Endothelial cell of umbilical vein (primary cell): Measurements from ENCODE around the gene LZTS2. TPM values are rescaled to one million over a fixed set of nuclear protein-coding genes. Genes with fewer than 3 reads are reported as not detected.

ENCODE experiments used
- BruUV-seq: library from RNA; stranded (reverse); fragments of 400-500 nt; replicated peaks from 2 replicates; lab custom pipeline; 2021; lab: Mats Ljungman, UMichigan
- CTCF ChIA-PET: fragments of 300-600, 350-600 bp; sonication (Branson Sonifier 250); formaldehyde crosslinking; loops from one replicate; lab custom pipeline; 2021; ENCODE audit warnings: antibody characterized with exemption, inconsistent platforms; lab: Charles Lee
- POLR2A ChIA-PET: fragments of 300-600, 350-600 bp; sonication (Branson Sonifier 250); formaldehyde crosslinking; loops from one replicate; lab custom pipeline; 2021; ENCODE audit warnings: antibody characterized with exemption, inconsistent platforms; lab: Charles Lee
- DNase-seq: peaks from one replicate; pipeline ENCODE4 v3.0.0-alpha.2; 2011; ENCODE audit warnings: low read depth, low spot score
- FAIRE-seq: peaks from 2 replicates; lab custom pipeline; 2011; peaks lifted over from hg19 to GRCh38; lab: Jason Lieb, UNC
- H2AFZ ChIP-seq: 2 replicates; pipeline ENCODE4 v1.6.0; 2012; ENCODE audit warnings: low read depth, low read length, control low read depth, inconsistent platforms
- H3K27ac ChIP-seq: 2 replicates; pipeline ENCODE4 v1.5.1; 2011; ENCODE audit warnings: low read depth, mild to moderate bottlenecking, control low read depth, low read length, moderate library complexity; ENCODE audit not compliant: insufficient read depth
- H3K27me3 ChIP-seq, 2 experiments: 2 replicates each; pipeline versions ENCODE4 v1.6.0 to v1.6.1; 2011; ENCODE audit warnings: low read length in 2 of 2, mixed read lengths in 1 of 2; ENCODE audit not compliant: control insufficient read depth in 2 of 2, insufficient read depth in 2 of 2
- H3K36me3 ChIP-seq, 2 experiments: 2 replicates in 1 of 2; 3 replicates in 1 of 2; pipeline ENCODE4 v1.5.1; 2011; ENCODE audit warnings: low read length in 2 of 2, mild to moderate bottlenecking in 1 of 2, moderate library complexity in 1 of 2; ENCODE audit not compliant: control insufficient read depth in 2 of 2, insufficient read depth in 2 of 2; ENCODE audit errors: extremely low read depth in 1 of 2
- H3K4me1 ChIP-seq: 3 replicates; pipeline ENCODE4 v1.5.1; 2011; ENCODE audit warnings: mild to moderate bottlenecking, low read length; ENCODE audit not compliant: control insufficient read depth, insufficient read depth; ENCODE audit errors: extremely low read depth
- H3K4me2 ChIP-seq: 2 replicates; pipeline ENCODE4 v1.6.1; 2011; ENCODE audit warnings: low read length, control low read depth, mixed read lengths; ENCODE audit not compliant: insufficient read depth
- H3K4me3 ChIP-seq, 3 experiments: fragments of 200-600 bp in 1 of 3; sonication (generic), shearing (Covaris generic) in 1 of 3; replicated peaks in 1 of 3; 2 replicates each; pipeline ENCODE4 v1.5.1; 2011 to 2016; ENCODE audit warnings: control low read depth in 3 of 3, low read length in 3 of 3, mild to moderate bottlenecking in 2 of 3, inconsistent platforms in 1 of 3, low read depth in 1 of 3, moderate library complexity in 1 of 3; ENCODE audit not compliant: insufficient read depth in 1 of 3
- H3K79me2 ChIP-seq: 2 replicates; pipeline ENCODE4 v1.6.0; 2012; ENCODE audit warnings: low read length, inconsistent platforms; ENCODE audit not compliant: control insufficient read depth, insufficient read depth
- H3K9ac ChIP-seq: replicated peaks from 2 replicates; pipeline ENCODE3; 2011; ENCODE audit warnings: low read length, control low read depth; ENCODE audit not compliant: insufficient read depth; ENCODE audit errors: extremely low read depth
- H3K9me1 ChIP-seq: replicated peaks from 3 replicates; pipeline ENCODE4 v1.6.0; 2011; ENCODE audit warnings: mild to moderate bottlenecking, low read length; ENCODE audit not compliant: control insufficient read depth, insufficient read depth; ENCODE audit errors: extremely low read depth
- H3K9me3 ChIP-seq: replicated peaks from 2 replicates; pipeline ENCODE4 v1.5.1; 2012; ENCODE audit warnings: low read length, inconsistent platforms; ENCODE audit not compliant: control insufficient read depth, insufficient read depth
- H4K20me1 ChIP-seq: replicated peaks from 2 replicates; pipeline ENCODE3; 2011; ENCODE audit warnings: mild to moderate bottlenecking, low read length; ENCODE audit not compliant: control insufficient read depth, insufficient read depth; ENCODE audit errors: extremely low read depth
- CTCF ChIP-seq, 2 donors: IDR thresholded peaks; 1 replicate in 1 of 2; 2 replicates in 1 of 2; pipeline ENCODE4 v1.5.1; 2011; ENCODE audit warnings: low read length in 2 of 2, mild to moderate bottlenecking in 2 of 2, moderate library complexity in 2 of 2, control low read depth in 1 of 2, inconsistent platforms in 1 of 2, low read depth in 1 of 2; ENCODE audit not compliant: insufficient read depth in 1 of 2; ENCODE audit errors: extremely low read depth in 1 of 2
- EZH2 ChIP-seq: IDR thresholded peaks from 2 replicates; pipeline ENCODE4 v1.6.1; 2012; ENCODE audit warnings: borderline replicate concordance, low read depth, mild to moderate bottlenecking, moderate library complexity, low read length, inconsistent platforms; ENCODE audit not compliant: severe bottlenecking
- FOS ChIP-seq: IDR thresholded peaks from 2 replicates; pipeline ENCODE4 v1.6.1; 2011; ENCODE audit warnings: mild to moderate bottlenecking, low read length, moderate library complexity, borderline replicate concordance; ENCODE audit not compliant: insufficient read depth
- GATA2 ChIP-seq: IDR thresholded peaks from 2 replicates; pipeline ENCODE4 v1.7.0; 2011; ENCODE audit warnings: low read depth, mild to moderate bottlenecking, moderate library complexity, mixed read lengths, low read length; ENCODE audit not compliant: insufficient read length, insufficient read depth
- JUN ChIP-seq: IDR thresholded peaks from 2 replicates; pipeline ENCODE4 v1.6.1; 2011; ENCODE audit warnings: borderline replicate concordance, low read depth; ENCODE audit not compliant: insufficient read length, insufficient read depth
- MAX ChIP-seq: IDR thresholded peaks from 2 replicates; pipeline ENCODE4 v1.6.1; 2011; ENCODE audit not compliant: insufficient read depth, insufficient read length
- MYC ChIP-seq: IDR thresholded peaks from one replicate; pipeline ENCODE4 v1.6.1; 2011; ENCODE audit warnings: mild to moderate bottlenecking, low read depth, low read length
- POLR2A ChIP-seq: IDR thresholded peaks from 2 replicates; pipeline ENCODE4 v1.6.1; 2012; ENCODE audit warnings: low read depth, mild to moderate bottlenecking, control low read depth, low read length
- POLR2AphosphoS5 ChIP-seq: IDR thresholded peaks from 2 replicates; pipeline ENCODE4 v1.6.1; 2012; ENCODE audit warnings: low read depth, mild to moderate bottlenecking, control low read depth, low read length, moderate library complexity; ENCODE audit not compliant: insufficient read depth
- dilution Hi-C: fragments of 300-500 bp; cut with MboI; formaldehyde crosslinking; loops from one replicate; pipeline ENCODE4 v1.15.0; 2019; ENCODE audit warnings: low sequenced_read_pairs; ENCODE audit not compliant: extremely low pct_ligation_motif_present
- intact Hi-C: fragments of 100-400 bp; cut with micrococcal nuclease; formaldehyde crosslinking; loops from one replicate; pipeline ENCODE4 v1.10.0; 2022
- polyA plus RNA-seq, 4 experiments: library from polyadenylated mRNA; depleted of rRNA in 3 of 4; stranded (reverse) in 3 of 4; unstranded in 1 of 4; fragments of >200 nt; gene quantifications; 2 replicates each; pipeline versions ENCODE4 v1.2.1 to v1.2.3, GENCODE V29; 2011 to 2012; ENCODE audit warnings: missing spikeins in 1 of 4
- total RNA-seq: library from RNA; stranded (reverse); gene quantifications from 2 replicates; pipeline ENCODE4 v1.2.3, GENCODE V29; 2021

LZTS2 gene
- total and polyA plus RNA-seq, 2 donors (not counting 3 experiments of a cell fraction or from before 2014, with no cell fraction given) = 70.8 to 79.5 TPM

GRCh38 chr10:101000127-101000914 is 713 bp downstream of the LZTS2 start:
- POLR2A ChIA-PET = interaction anchor here (0.5 to 1.0 kb wide), 2 partner anchors 11 to 18 kb away, joined by 3 read pairs; no protein-coding TSS in a partner anchor
- TF ChIP-seq JUN (no peak), POLR2AphosphoS5 (no peak), MYC (no peak), CTCF (IDR thresholded peaks at IDR 0.05; ENCODE audit: extremely low read depth in 1 of 2, insufficient read depth in 1 of 2, low read depth in 1 of 2, low read length in 2 of 2) (no peak), MAX (no peak), FOS (no peak), POLR2A (no peak), GATA2 (no peak), EZH2 (no peak)
- peak; percentile 38 for DNase-seq

More at GRCh38 chr10:101000127-101000914, 713 bp downstream of the LZTS2 start:
- peak overlapping the region; percentile 83 for H3K27ac ChIP-seq
- H3K4me2 ChIP-seq = peak overlapping the region; percentile 59
- intact Hi-C loops = no loop called here
- dilution Hi-C loops = no loop called here
- H3K9me1 ChIP-seq = no peaks in the 10 kb centered on the region
- CTCF ChIA-PET = interaction anchor here (1.3 to 12.6 kb wide), 5 partner anchors 9 to 28 kb away, joined by 6 to 254 read pairs (median 18); no protein-coding TSS in a partner anchor
- H3K9ac ChIP-seq = peak overlapping the region; percentile 94
- H3K79me2 ChIP-seq = peaks cover 34% of the 10 kb centered on the region
- H3K36me3 ChIP-seq = peaks cover 9 to 20% of the 10 kb centered on the region in 2 experiments
- H3K9me3 ChIP-seq = no peaks in the 10 kb centered on the region
- peaks cover 33% of the 10 kb centered on the region for H3K4me1 ChIP-seq
- H3K4me3 ChIP-seq = peak overlapping the region; percentile 77 to 85 (median 79)
- H2AFZ ChIP-seq = peak overlapping the region; percentile 61
- FAIRE-seq = peak; percentile 46
- H3K27me3 ChIP-seq = no peaks in the 10 kb centered on the region
- H4K20me1 ChIP-seq = no peaks in the 10 kb centered on the region
- no TSS peak for BruUV-seq
